Mucosa of rectum (tissue), 2 donors: Measurements from ENCODE around the gene SLC39A10.

ENCODE experiments used
- H3K27ac ChIP-seq, 2 donors: one replicate each; pipeline ENCODE4 v1.7.0; 2013; ENCODE audit warnings: inconsistent platforms in 2 of 2, low read depth in 2 of 2, low read length in 2 of 2
- H3K27me3 ChIP-seq, 2 donors: one replicate each; pipeline ENCODE4 v1.7.0; 2013; ENCODE audit warnings: low read length in 2 of 2; ENCODE audit not compliant: control insufficient read depth in 2 of 2, insufficient read depth in 2 of 2
- H3K36me3 ChIP-seq, 2 donors: one replicate each; pipeline ENCODE4 v1.7.0; 2013; ENCODE audit warnings: low read length in 2 of 2; ENCODE audit not compliant: control insufficient read depth in 2 of 2, insufficient read depth in 2 of 2
- H3K4me1 ChIP-seq, 2 donors: one replicate each; pipeline ENCODE4 v1.7.0; 2013; ENCODE audit warnings: low read length in 2 of 2, mild to moderate bottlenecking in 1 of 2; ENCODE audit not compliant: control insufficient read depth in 2 of 2, insufficient read depth in 2 of 2
- H3K4me3 ChIP-seq, 2 donors: one replicate each; pipeline ENCODE4 v1.7.0; 2013; ENCODE audit warnings: low read length in 2 of 2
- H3K9ac ChIP-seq, 2 donors: one replicate each; pipeline ENCODE4 v1.7.0; 2013; ENCODE audit warnings: low read length in 2 of 2, low read depth in 1 of 2, mild to moderate bottlenecking in 1 of 2
- H3K9me3 ChIP-seq, 2 donors: one replicate each; pipeline ENCODE4 v1.7.0; 2013; ENCODE audit warnings: low read length in 2 of 2; ENCODE audit not compliant: control insufficient read depth in 2 of 2
- donor health status: healthy.
- donor health status: Normal muscosa, but diverticular disease.

The SLC39A10 gene, protein sequence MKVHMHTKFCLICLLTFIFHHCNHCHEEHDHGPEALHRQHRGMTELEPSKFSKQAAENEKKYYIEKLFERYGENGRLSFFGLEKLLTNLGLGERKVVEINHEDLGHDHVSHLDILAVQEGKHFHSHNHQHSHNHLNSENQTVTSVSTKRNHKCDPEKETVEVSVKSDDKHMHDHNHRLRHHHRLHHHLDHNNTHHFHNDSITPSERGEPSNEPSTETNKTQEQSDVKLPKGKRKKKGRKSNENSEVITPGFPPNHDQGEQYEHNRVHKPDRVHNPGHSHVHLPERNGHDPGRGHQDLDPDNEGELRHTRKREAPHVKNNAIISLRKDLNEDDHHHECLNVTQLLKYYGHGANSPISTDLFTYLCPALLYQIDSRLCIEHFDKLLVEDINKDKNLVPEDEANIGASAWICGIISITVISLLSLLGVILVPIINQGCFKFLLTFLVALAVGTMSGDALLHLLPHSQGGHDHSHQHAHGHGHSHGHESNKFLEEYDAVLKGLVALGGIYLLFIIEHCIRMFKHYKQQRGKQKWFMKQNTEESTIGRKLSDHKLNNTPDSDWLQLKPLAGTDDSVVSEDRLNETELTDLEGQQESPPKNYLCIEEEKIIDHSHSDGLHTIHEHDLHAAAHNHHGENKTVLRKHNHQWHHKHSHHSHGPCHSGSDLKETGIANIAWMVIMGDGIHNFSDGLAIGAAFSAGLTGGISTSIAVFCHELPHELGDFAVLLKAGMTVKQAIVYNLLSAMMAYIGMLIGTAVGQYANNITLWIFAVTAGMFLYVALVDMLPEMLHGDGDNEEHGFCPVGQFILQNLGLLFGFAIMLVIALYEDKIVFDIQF

DNA sequence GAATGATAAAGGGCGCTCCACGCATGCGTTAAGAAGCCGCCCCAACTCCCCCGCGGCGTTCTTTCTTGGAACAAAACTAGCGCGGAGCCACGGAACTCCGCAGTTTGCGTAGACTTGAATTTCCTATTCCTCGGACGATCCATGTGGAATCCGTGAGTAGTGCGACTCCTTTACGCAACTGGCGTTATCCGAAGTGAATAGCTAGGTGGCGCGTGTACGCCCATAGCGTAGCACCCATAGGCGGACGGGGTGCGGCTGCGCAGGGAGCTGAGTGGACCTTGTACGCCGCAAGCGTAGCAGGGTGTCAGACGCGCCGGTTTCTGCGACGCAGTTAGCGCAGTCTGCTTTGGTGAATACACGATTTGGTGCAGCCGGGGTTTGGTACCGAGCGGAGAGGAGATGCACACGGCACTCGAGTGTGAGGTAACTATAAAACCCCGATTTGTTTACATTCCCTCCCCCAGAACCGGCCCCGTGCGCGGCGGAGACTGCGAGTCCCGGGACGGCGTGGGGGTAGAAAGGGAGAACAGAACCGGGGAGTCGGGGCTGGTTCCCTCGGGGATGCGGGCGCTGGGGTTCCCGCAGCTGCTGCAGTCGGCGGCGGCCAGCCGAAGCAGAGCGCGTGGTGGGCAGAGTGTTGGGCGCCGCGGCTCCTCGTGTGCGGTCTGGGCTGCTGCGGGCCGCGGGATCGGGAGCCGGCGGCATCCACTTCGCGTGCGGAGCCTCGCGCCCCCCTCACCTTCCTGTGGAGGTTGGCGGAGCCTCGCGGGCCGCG, at the start of gene SLC39A10:
Gene SLC39A10 (plus strand): TSS at position 368 of the 775 bp plus-strand sequence. CDS start 22,817 bp downstream, outside the sequence.
- Histone ChIP-seq H3K27ac (peak within 1 kb of the TSS; percentile 97 to 98), H3K9ac (peak within 1 kb of the TSS; percentile 96 to 98), H3K36me3 (no peaks in the 10 kb centered on the region), H3K4me1 (peaks cover 9 to 12% of the 10 kb centered on the region in 2 donors), H3K4me3 (peak within 1 kb of the TSS; percentile 75 to 94), H3K9me3 (no peaks in the 10 kb centered on the region), H3K27me3 (no peaks in the 10 kb centered on the region)

DNA sequence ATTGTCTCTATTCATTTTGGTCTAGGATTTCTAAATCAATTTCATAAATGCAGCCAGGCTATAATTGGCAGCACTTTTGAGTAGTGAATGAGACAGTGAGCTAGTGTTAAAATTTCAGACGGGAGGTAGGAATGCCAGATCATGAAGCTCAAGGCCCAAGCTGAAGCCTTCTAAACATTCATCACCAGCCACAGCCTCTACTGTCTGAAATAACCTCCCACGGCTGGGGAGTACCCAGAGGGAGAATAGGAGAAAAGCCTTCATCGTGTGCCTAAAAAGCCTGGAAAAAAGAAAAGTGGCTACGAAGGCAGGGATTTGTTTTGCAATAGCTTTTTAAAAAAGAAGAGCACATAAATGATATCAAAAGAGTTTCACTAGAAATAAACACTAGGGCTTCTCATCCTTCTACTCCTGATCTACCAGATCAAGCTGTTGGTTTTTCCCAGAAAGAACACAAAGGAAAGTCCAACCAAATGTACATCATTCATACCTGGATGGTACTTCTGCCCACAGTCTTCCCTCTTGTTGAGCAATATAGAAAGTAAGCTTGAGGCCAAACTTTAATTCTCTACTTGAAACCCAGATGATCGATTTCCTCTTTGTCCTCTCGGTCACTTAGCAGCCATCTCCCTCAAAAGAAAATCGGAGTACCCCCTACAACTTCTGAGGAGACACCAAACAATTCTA, 48.1 kb upstream of the SLC39A10 start:
- H3K36me3 ChIP-seq, result no peaks in the 10 kb centered on the region
- H3K27ac ChIP-seq, result no peak overlapping the region
- no peaks in the 10 kb centered on the region for H3K4me1 ChIP-seq
- no peak overlapping the region for H3K4me3 ChIP-seq
- no peak overlapping the region for H3K9ac ChIP-seq
- H3K9me3 ChIP-seq, result no peaks in the 10 kb centered on the region
- no peaks in the 10 kb centered on the region for H3K27me3 ChIP-seq

DNA sequence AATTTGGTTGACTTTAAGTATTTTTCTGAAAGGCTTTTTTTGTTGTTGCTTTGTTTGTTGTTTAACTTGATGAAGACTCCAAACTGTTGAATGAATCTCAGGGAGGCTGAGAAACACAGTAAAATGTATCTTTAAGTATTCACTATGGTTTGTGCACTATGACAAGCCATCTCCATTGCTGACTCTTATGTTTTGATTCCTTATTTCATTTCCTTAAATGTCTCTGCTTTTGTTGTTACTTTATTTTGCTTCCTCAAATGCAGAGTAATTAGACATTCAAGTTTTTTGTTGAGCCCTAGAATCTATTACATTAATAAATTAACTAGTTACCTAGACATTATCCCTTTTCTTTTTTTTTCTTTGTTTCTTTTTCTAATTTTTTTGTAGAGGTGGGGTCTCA, 46.3 kb upstream of the SLC39A10 start:
- no peaks in the 10 kb centered on the region for H3K4me1 ChIP-seq
- no peak overlapping the region for H3K27ac ChIP-seq
- H3K36me3 ChIP-seq, result no peaks in the 10 kb centered on the region
- no peak overlapping the region for H3K9ac ChIP-seq
- no peaks in the 10 kb centered on the region for H3K27me3 ChIP-seq
- no peak overlapping the region for H3K4me3 ChIP-seq
- H3K9me3 ChIP-seq, result no peaks in the 10 kb centered on the region

DNA sequence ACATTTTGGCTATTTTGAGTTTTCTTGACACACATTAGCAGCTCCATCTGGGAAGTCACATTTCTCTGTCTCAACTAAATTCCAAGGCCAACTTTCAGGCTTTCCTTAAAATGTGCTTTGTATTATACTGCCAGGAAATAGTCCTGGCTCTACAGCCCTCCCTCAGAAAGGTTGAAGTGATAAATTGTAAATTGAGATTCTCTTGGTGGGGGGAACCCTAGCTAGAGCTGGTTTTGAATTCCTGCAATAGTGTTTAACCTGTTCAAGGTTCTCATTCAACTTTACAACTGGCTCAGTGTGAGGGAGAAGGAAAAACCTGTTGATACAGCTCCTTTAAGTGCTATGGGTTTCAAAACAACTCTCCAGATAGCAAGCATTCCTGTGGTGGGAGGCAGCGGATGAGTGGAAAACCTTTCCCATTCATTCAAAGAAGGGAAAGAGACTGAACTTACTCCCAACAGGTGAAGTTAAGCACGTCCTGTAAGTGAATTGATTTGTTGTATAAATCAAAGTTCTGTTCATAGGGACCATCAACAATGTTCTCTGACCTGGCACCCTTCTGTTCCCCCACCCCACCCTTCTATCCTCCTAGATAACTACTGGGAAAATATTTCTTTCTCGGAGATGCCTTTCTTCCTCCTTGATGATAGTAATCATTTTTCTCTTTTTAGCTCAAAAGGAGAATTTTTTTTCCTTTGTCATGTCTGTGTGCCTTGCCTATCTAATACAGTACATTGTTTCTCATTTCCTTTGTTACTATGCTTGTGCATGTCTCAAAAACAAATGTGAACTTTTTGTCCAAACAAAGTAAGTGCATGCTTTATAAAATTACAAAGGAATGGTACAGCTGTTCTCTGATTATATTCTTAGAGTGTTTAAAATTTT, 44.2 kb upstream of the SLC39A10 start:
- Histone ChIP-seq H3K4me3 (no peak overlapping the region), H3K36me3 (no peaks in the 10 kb centered on the region), H3K9me3 (no peaks in the 10 kb centered on the region), H3K4me1 (no peaks in the 10 kb centered on the region), H3K27me3 (no peaks in the 10 kb centered on the region), H3K9ac (no peak overlapping the region), H3K27ac (no peak overlapping the region)

DNA sequence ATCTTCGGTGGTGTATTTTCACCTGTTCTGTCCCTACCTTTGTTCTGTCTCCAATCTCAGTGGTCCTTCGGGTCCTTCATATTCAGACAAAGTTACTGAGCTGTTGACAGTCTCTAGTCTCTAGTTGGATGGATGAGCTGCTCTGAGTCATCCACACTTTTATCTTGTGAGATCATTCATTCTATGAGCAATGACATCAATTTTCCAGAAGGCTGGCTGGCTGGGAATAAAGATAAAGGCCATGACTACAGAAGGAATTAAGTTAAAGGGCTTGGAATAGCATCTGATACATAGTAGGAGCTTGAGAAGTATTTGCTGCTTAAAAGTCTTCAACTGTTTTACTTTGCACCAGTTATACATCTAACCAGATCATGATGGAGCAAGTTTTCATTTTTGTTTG, 43.1 kb upstream of the SLC39A10 start:
- no peaks in the 10 kb centered on the region for H3K36me3 ChIP-seq
- H3K9me3 ChIP-seq, result no peaks in the 10 kb centered on the region
- no peak overlapping the region for H3K9ac ChIP-seq
- no peak overlapping the region for H3K4me3 ChIP-seq
- H3K27ac ChIP-seq, result no peak overlapping the region
- no peaks in the 10 kb centered on the region for H3K27me3 ChIP-seq
- H3K4me1 ChIP-seq, result no peaks in the 10 kb centered on the region

DNA sequence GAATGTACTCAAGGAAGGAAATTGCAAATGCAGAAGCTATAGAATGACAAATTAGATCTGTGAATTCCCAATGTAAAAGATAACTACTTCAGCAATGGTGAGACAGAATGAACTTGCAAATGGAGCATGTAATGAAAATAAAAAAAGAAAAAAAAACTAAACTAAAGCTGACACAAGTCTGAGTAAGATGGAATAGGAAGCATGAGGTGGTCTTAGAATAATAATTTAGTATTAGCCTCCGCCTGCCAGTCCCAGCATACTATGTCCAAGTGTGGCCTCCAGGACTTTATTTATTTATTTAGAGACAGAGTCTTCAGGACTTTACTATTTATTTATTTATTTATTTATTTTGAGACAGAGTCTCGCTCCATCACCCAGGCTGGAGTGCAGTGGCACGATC, 37.4 kb upstream of the SLC39A10 start:
- Histone ChIP-seq H3K4me1 (no peaks in the 10 kb centered on the region), H3K4me3 (no peak overlapping the region), H3K36me3 (no peaks in the 10 kb centered on the region), H3K9me3 (no peaks in the 10 kb centered on the region), H3K27me3 (no peaks in the 10 kb centered on the region), H3K9ac (no peak overlapping the region), H3K27ac (no peak overlapping the region)

DNA sequence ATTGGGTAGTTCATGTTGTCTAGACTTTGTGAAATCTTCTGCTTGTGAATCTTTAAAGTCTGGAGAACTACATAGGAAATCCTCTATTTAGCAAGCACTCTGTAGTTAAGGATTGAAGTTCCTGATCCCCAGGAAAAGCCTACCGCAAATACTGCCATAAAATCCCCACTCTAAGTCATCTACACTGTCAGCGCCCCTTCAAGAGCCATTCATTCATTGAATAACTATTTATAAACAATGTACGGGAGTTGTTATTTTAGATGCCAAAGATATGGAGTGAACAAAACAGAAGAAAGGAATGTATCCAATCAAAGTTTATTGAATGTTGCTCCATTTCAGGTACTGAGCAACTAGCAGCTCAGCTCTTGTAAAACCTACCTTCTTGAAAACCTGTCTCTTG, 36.5 kb upstream of the SLC39A10 start:
- H3K36me3 ChIP-seq, result no peaks in the 10 kb centered on the region
- no peaks in the 10 kb centered on the region for H3K27me3 ChIP-seq
- H3K27ac ChIP-seq, result no peak overlapping the region
- no peak overlapping the region for H3K9ac ChIP-seq
- H3K9me3 ChIP-seq, result no peaks in the 10 kb centered on the region
- no peaks in the 10 kb centered on the region for H3K4me1 ChIP-seq
- H3K4me3 ChIP-seq, result no peak overlapping the region

DNA sequence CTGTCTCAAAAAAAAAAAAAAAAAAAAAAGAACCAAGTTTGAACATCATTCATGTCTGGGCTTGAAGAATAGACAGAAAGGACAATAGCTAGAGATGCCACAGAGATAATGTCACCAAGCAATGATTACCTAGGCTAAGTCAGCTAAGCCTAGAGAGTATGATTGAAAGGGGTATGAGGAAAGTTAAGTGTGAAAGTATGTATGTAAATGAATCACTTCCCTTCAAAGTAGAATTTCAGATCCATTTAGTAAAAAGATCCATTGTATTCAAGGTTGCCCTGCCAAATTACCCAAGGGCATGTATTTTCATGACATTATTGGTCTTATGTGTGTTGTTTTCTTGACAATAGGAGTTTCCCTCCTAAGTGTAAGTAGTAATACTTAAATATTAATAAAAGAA, 34.1 kb upstream of the SLC39A10 start:
- H3K9ac ChIP-seq, result no peak overlapping the region
- H3K27me3 ChIP-seq, result no peaks in the 10 kb centered on the region
- no peaks in the 10 kb centered on the region for H3K4me1 ChIP-seq
- H3K36me3 ChIP-seq, result no peaks in the 10 kb centered on the region
- no peaks in the 10 kb centered on the region for H3K9me3 ChIP-seq
- H3K4me3 ChIP-seq, result no peak overlapping the region
- H3K27ac ChIP-seq, result no peak overlapping the region

DNA sequence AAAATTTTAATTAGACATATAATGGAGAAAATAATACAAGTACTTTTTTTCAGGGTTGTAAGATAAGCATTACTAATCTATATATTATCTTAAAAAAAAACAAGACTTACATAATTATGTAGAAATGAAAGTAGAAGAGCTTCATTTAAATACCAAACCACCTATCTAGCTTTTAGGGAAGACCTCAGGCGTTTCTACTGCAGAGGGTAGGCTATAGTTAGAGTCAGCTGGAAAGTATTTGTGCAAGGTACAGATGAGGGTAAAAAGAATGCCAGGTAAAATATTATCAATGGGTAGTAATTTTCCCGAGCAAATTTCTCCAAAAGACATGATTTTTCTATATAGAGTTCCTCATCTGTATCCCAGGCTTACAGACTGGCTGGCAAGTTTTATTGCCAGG, 30.5 kb upstream of the SLC39A10 start:
- no peaks in the 10 kb centered on the region for H3K4me1 ChIP-seq
- no peaks in the 10 kb centered on the region for H3K9me3 ChIP-seq
- H3K36me3 ChIP-seq, result no peaks in the 10 kb centered on the region
- H3K27me3 ChIP-seq, result no peaks in the 10 kb centered on the region
- H3K4me3 ChIP-seq, result no peak overlapping the region
- no peak overlapping the region for H3K9ac ChIP-seq
- H3K27ac ChIP-seq, result no peak overlapping the region
